Activated CD8-positive, alpha-beta T cell treated with anti-CD3 and anti-CD28 coated beads for 36 hours (primary cell): ENCODE data around the gene NFAM1. TPM values are rescaled to one million over a fixed set of nuclear protein-coding genes. Genes with fewer than 3 reads are reported as not detected.

ENCODE experiments used
- ATAC-seq: fragments of 200-7000 bp; cut with Tn5 transposase; one replicate; pipeline ENCODE4 v1.10.0; 2021; ENCODE audit warnings: mild to moderate bottlenecking, moderate library complexity
- CTCF ChIA-PET: fragments of 350-600 bp; sonication (Branson Sonifier 250); formaldehyde crosslinking; loops from one replicate; lab custom pipeline; 2021; ENCODE audit warnings: antibody characterized with exemption; lab: Charles Lee
- POLR2A ChIA-PET: fragments of 350-600 bp; sonication (Branson Sonifier 250); formaldehyde crosslinking; loops from one replicate; lab custom pipeline; 2021; ENCODE audit warnings: antibody characterized with exemption; lab: Charles Lee
- DNase-seq: peaks from one replicate; pipeline ENCODE4 v3.0.0-alpha.2; 2020
- H3K27ac Mint-ChIP-seq: one replicate; pipeline ENCODE4 v1.8.0; 2021; ENCODE audit warnings: mild to moderate bottlenecking, mixed read lengths
- H3K27me3 Mint-ChIP-seq: one replicate; pipeline ENCODE4 v1.8.0; 2021; ENCODE audit warnings: mixed read lengths
- H3K36me3 Mint-ChIP-seq: one replicate; pipeline ENCODE4 v1.8.0; 2021; ENCODE audit warnings: low read depth, mixed read lengths
- H3K4me1 Mint-ChIP-seq: one replicate; pipeline ENCODE4 v1.8.0; 2021; ENCODE audit warnings: low read depth, mixed read lengths
- H3K4me3 Mint-ChIP-seq: one replicate; pipeline ENCODE4 v1.8.0; 2021; ENCODE audit warnings: mild to moderate bottlenecking, moderate library complexity, mixed read lengths
- H3K9me3 Mint-ChIP-seq: one replicate; pipeline ENCODE4 v1.8.0; 2021; ENCODE audit warnings: mixed read lengths
- intact Hi-C: fragments of 100-400 bp; cut with micrococcal nuclease; formaldehyde crosslinking; loops from one replicate; pipeline ENCODE4 v1.10.0; 2022
- total RNA-seq, 2 experiments: library from RNA; stranded (reverse); gene quantifications; one replicate each; pipeline ENCODE4 v1.2.3, GENCODE V29; 2021
- TF ChIP-seq, protein P1 (sequence below): fragments of 200-600 bp; IDR thresholded peaks from one replicate; pipeline ENCODE4 v1.8.0; 2022; ENCODE audit warnings: antibody characterized with exemption, mild to moderate bottlenecking

NFAM1 gene
- total RNA-seq, 2 experiments from 2014 or later, result 0.16 TPM; not detected in 1

DNA sequence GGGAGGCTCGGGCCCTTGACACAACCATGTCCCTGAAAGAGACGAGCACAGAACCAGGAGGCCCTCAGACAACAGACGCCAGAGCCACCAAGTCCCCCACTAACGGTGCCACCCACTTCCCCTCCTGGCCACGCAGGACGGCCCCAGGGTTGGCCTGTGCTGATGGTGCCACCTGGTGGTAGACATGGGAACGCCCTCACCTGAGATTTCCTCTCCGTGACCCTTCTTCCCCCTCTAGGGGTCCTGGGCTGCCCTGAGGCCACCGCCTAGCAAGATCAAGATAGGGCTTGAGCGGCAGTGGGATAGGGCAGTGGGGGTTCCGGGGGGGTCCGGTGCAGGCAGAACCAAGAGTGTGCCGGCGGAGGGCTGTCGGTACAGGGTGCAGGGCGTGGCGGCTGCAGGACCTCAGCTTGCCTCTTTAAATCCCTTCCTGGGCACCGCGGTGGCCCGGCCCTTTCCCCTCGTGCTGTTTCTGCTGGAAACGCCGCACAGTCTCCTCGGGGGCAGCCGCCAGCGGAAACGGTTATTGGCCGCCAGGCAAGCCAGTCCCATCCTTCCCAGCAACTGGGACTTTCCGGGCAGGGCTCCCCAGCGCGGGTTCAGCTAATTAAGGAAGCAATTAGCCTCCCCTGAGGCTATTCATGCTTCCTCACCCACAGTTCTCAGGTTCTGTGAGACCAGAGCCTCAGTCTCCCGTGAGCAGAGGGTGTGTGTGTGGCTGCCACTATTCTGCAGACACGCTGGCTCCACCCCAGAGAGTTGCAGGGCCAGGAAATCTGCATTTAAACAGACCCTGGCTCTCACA is 5.5 kb upstream of the NFAM1 start:
- ChIA-PET CTCF (interaction anchor here (0.6 to 2.3 kb wide), 23 partner anchors 7 to 652 kb away, joined by 3 to 14 read pairs (median 3); partner anchors contain the start of gene NDUFA6), POLR2A (interaction anchor here (0.6 kb wide), 1 partner anchor 105 kb away, joined by 3 read pairs; no protein-coding TSS in a partner anchor)
- TF ChIP-seq, protein P1, sequence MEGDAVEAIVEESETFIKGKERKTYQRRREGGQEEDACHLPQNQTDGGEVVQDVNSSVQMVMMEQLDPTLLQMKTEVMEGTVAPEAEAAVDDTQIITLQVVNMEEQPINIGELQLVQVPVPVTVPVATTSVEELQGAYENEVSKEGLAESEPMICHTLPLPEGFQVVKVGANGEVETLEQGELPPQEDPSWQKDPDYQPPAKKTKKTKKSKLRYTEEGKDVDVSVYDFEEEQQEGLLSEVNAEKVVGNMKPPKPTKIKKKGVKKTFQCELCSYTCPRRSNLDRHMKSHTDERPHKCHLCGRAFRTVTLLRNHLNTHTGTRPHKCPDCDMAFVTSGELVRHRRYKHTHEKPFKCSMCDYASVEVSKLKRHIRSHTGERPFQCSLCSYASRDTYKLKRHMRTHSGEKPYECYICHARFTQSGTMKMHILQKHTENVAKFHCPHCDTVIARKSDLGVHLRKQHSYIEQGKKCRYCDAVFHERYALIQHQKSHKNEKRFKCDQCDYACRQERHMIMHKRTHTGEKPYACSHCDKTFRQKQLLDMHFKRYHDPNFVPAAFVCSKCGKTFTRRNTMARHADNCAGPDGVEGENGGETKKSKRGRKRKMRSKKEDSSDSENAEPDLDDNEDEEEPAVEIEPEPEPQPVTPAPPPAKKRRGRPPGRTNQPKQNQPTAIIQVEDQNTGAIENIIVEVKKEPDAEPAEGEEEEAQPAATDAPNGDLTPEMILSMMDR, result peak; percentile 94
- Mint-ChIP-seq H3K4me1 (peaks cover 17% of the 10 kb centered on the region), H3K27ac (no peak overlapping the region), H3K4me3 (peak overlapping the region; percentile 68), H3K27me3 (peaks cover 1% of the 10 kb centered on the region), H3K36me3 (no peaks in the 10 kb centered on the region), H3K9me3 (no peaks in the 10 kb centered on the region)
- ATAC-seq, result peak; percentile 96
- intact Hi-C loops, result loop anchor here (2.0 to 10.0 kb wide), 2 partner anchors 269 to 353 kb away; no protein-coding TSS in a partner anchor
- peak; percentile 84 for DNase-seq

DNA sequence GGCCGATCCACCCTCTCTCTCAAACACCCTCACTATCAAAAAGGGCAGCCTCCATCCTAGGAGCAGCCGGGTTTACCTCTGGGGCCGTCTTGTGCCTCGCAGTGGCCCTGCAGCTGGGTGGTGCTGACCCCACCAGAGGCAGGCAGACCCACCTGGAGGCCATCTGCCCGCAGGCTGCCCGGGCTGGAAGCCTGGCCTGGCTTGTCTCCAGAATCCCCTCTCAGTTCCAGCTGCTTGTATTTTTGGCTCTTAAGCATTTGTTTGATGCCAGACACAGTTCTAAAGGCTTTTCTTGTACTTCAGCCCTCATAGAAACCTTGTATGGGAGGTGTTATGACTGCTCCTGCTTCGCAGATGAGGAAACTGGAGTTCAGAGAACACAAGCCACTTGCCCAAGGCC is 4.2 kb upstream of the NFAM1 start:
- intact Hi-C loops, result loop anchor here (2.0 to 10.0 kb wide), 2 partner anchors 268 to 352 kb away; no protein-coding TSS in a partner anchor
- H3K9me3 Mint-ChIP-seq, result no peaks in the 10 kb centered on the region
- H3K27me3 Mint-ChIP-seq, result peaks cover 3% of the 10 kb centered on the region
- H3K27ac Mint-ChIP-seq, result no peak overlapping the region
- ChIA-PET CTCF (interaction anchor here (0.7 to 2.3 kb wide), 7 partner anchors 8 to 470 kb away, joined by 3 to 14 read pairs (median 6); partner anchors contain the start of gene NDUFA6), POLR2A (interaction anchor here (1.4 kb wide), 1 partner anchor 9 kb away, joined by 3 read pairs; no protein-coding TSS in a partner anchor)
- ATAC-seq, result no peak
- no peak overlapping the region for H3K4me3 Mint-ChIP-seq
- TF ChIP-seq, protein P1, result no peak
- no peaks in the 10 kb centered on the region for H3K36me3 Mint-ChIP-seq
- no peak for DNase-seq
- peaks cover 17% of the 10 kb centered on the region for H3K4me1 Mint-ChIP-seq

DNA sequence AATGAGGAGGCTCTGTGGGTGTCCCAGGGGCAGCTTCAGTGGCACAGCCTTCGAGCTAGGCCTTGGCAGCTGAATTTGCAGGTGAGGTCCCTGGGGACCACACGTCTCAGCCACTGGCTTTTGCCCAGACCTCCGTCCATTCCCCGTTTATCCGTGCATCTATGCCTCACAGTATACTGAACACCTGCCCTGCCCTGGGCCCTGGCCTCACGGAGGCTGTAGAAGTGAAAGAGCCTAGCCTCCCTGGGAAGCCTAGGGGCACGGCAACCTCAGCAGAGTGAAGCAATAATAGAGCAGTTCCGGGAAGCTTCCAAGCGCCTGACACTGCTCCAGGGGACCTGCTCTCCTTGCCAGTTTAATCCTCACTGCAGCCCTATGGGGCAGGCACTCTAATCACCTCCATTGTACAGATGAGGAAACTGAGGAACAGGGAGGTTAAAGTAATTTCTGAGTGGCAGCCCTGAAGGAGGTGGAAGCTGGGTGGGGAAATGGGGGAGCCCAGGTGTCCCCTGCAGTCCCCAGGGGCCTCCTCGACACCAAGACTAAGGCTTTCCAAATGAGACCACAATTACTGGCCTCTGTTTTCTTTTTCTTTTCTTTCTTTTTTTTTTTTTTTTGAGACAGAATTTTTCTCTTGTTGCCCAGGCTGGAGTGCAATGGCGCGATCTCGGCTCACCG is 2.7 kb upstream of the NFAM1 start:
- no peak overlapping the region for H3K4me3 Mint-ChIP-seq
- TF ChIP-seq, protein P1, result no peak
- POLR2A ChIA-PET, result interaction anchor here (0.6 kb wide), 1 partner anchor 343 kb away, joined by 3 read pairs; no protein-coding TSS in a partner anchor
- H3K27me3 Mint-ChIP-seq, result peaks cover 10% of the 10 kb centered on the region
- no peak for ATAC-seq
- intact Hi-C loops, result loop anchor here (10.0 kb wide), 1 partner anchor 350 kb away; no protein-coding TSS in a partner anchor
- no peak for DNase-seq
- CTCF ChIA-PET, result interaction anchor here (2.0 kb wide), 1 partner anchor 10 kb away, joined by 10 read pairs; no protein-coding TSS in a partner anchor
- H3K27ac Mint-ChIP-seq, result no peak overlapping the region
- no peaks in the 10 kb centered on the region for H3K9me3 Mint-ChIP-seq
- H3K4me1 Mint-ChIP-seq, result peaks cover 14% of the 10 kb centered on the region
- H3K36me3 Mint-ChIP-seq, result no peaks in the 10 kb centered on the region

DNA sequence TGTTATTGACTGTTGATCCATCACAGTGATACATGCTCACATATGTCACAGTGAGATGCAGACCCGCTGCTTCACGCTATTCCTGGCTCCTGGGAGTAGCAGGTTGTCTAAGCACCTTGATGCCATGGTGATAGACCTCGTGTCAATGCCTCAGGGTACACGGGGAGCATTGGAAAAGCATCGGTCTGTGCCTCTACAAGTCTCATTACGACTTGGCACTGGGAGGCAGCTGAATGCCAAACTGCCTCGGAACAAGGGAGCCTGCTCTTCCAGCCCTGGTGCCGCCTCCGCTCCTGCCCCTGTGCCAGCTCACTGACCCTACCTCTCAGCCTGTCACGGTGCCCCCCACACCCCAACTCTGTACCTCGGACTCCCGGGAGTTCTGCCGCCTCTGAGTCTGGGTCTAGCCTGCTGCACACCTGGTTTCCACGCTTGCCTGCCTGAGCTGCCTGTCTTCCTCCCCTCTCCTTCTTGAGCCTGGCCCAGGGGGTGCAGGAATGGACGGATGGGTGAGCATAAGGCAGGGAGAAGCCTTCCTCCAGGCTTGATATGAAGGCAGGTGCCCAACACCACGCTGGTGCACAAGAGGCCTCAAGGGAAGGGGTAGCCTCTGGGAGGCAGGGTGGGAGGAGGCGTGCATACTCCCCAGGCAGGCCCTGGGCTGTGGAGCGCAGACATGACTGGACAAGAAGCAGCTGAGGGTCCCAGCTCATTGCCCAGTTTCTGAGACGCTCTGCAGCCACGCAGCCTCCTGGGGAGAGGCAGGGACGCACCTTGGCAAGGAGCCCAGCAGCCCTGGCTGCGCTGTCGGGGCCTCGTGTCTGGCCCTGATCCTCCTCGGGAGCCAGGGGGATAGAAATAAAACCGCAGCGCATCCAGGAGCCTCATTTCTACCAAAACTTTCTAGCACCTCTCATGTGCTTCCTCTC is 1.8 kb upstream of the NFAM1 start:
- CTCF ChIA-PET, result interaction anchor here (2.0 kb wide), 1 partner anchor 11 kb away, joined by 10 read pairs; no protein-coding TSS in a partner anchor
- no peak for DNase-seq
- H3K4me1 Mint-ChIP-seq, result peaks cover 10% of the 10 kb centered on the region
- no peak overlapping the region for H3K4me3 Mint-ChIP-seq
- no peaks in the 10 kb centered on the region for H3K36me3 Mint-ChIP-seq
- no peak overlapping the region for H3K27ac Mint-ChIP-seq
- TF ChIP-seq, protein P1, result no peak
- intact Hi-C loops, result loop anchor here (10.0 kb wide), 1 partner anchor 349 kb away; no protein-coding TSS in a partner anchor
- H3K9me3 Mint-ChIP-seq, result no peaks in the 10 kb centered on the region
- POLR2A ChIA-PET, result no interaction called here
- ATAC-seq, result no peak
- peaks cover 10% of the 10 kb centered on the region for H3K27me3 Mint-ChIP-seq
